Fibroblast of lung (primary cell): ENCODE data around the gene RASSF8. TPM values are rescaled to one million over a fixed set of nuclear protein-coding genes. Genes with fewer than 3 reads are reported as not detected.

Experiments
- DNase-seq, 2 donors: peaks; one replicate each; pipeline versions ENCODE4 v3.0.0 to v3.0.0-alpha.2; 2010; ENCODE audit warnings: low read depth in 2 of 2
- H2AFZ ChIP-seq: 2 replicates; pipeline ENCODE4 v1.5.1; 2012; ENCODE audit warnings: low read length, control low read depth, inconsistent platforms
- H3K27ac ChIP-seq: 2 replicates; pipeline ENCODE4 v1.5.1; 2011; ENCODE audit warnings: low read length, control low read depth; ENCODE audit not compliant: insufficient read depth
- H3K27me3 ChIP-seq: 2 replicates; pipeline ENCODE4 v1.5.1; 2011; ENCODE audit warnings: mild to moderate bottlenecking, low read length; ENCODE audit not compliant: control insufficient read depth, insufficient read depth
- H3K36me3 ChIP-seq: 2 replicates; pipeline ENCODE4 v1.5.1; 2011; ENCODE audit warnings: low read length; ENCODE audit not compliant: control insufficient read depth, insufficient read depth
- H3K4me1 ChIP-seq: 2 replicates; pipeline ENCODE4 v1.5.1; 2011; ENCODE audit warnings: low read length; ENCODE audit not compliant: control insufficient read depth, insufficient read depth; ENCODE audit errors: extremely low read depth
- H3K4me2 ChIP-seq: 2 replicates; pipeline ENCODE4 v1.5.1; 2011; ENCODE audit warnings: low read length, control low read depth; ENCODE audit not compliant: insufficient read depth; ENCODE audit errors: extremely low read depth
- H3K4me3 ChIP-seq, 4 experiments: fragments of 200-600 bp in 1 of 4; sonication (generic) in 1 of 4; replicated peaks in 1 of 4; 2 replicates each; pipeline ENCODE4 v1.5.1; 2011 to 2016; ENCODE audit warnings: low read length in 4 of 4, low read depth in 3 of 4, mild to moderate bottlenecking in 3 of 4, control low read depth in 2 of 4, inconsistent platforms in 1 of 4, mixed read lengths in 1 of 4; ENCODE audit not compliant: insufficient read depth in 1 of 4; ENCODE audit errors: control extremely low read depth in 1 of 4
- H3K79me2 ChIP-seq: 2 replicates; pipeline ENCODE4 v1.5.1; 2012; ENCODE audit warnings: mild to moderate bottlenecking, low read length, inconsistent platforms; ENCODE audit not compliant: control insufficient read depth, insufficient read depth
- H3K9ac ChIP-seq: 2 replicates; pipeline ENCODE4 v1.5.1; 2011; ENCODE audit warnings: mild to moderate bottlenecking, low read length, control low read depth; ENCODE audit not compliant: insufficient read depth
- H3K9me3 ChIP-seq: 2 replicates; pipeline ENCODE4 v1.5.1; 2012; ENCODE audit warnings: low read depth, low read length; ENCODE audit not compliant: control insufficient read depth, insufficient read depth
- H4K20me1 ChIP-seq: 2 replicates; pipeline ENCODE4 v1.5.1; 2011; ENCODE audit warnings: low read length; ENCODE audit not compliant: control insufficient read depth, insufficient read depth; ENCODE audit errors: extremely low read depth
- EZH2 ChIP-seq: IDR thresholded peaks from 2 replicates; pipeline ENCODE4 v1.5.1; 2012; ENCODE audit warnings: low read length, control low read depth, mild to moderate bottlenecking; ENCODE audit errors: missing control alignments
- polyA plus RNA-seq, 2 donors: library from polyadenylated mRNA; depleted of rRNA in 1 of 2; stranded (reverse) in 1 of 2; unstranded in 1 of 2; fragments of >200 nt; gene quantifications; 2 replicates each; pipeline ENCODE4 v1.2.1, GENCODE V29; 2011 to 2012; ENCODE audit warnings: missing spikeins in 1 of 2
- total RNA-seq: library from RNA; depleted of rRNA; stranded (reverse); fragments of >200 nt; gene quantifications from 2 replicates; pipeline ENCODE4 v1.2.1, GENCODE V29; 2014
- TF ChIP-seq, protein P1 (sequence below), 2 donors: IDR thresholded peaks in 1 of 2; conservative IDR thresholded peaks in 1 of 2; 1 replicate in 1 of 2; 2 replicates in 1 of 2; pipeline ENCODE4 v1.5.1; 2011 to 2012; ENCODE audit warnings: low read length in 2 of 2, control low read depth in 1 of 2, inconsistent platforms in 1 of 2, low read depth in 1 of 2, mild to moderate bottlenecking in 1 of 2

The RASSF8 gene
- total and polyA plus RNA-seq, 2 donors (not counting 1 experiment from before 2014, with no cell fraction given): 28.8 to 52.8 TPM

GRCh38 chr12:25980035-25980434, 21.6 kb downstream of the RASSF8 start:
- no peak overlapping the region for H2AFZ ChIP-seq
- no peak overlapping the region for H3K9ac ChIP-seq
- H3K4me3 ChIP-seq: no peak overlapping the region
- DNase-seq: no peak
- no peak for TF ChIP-seq EZH2
- TF ChIP-seq, protein P1, sequence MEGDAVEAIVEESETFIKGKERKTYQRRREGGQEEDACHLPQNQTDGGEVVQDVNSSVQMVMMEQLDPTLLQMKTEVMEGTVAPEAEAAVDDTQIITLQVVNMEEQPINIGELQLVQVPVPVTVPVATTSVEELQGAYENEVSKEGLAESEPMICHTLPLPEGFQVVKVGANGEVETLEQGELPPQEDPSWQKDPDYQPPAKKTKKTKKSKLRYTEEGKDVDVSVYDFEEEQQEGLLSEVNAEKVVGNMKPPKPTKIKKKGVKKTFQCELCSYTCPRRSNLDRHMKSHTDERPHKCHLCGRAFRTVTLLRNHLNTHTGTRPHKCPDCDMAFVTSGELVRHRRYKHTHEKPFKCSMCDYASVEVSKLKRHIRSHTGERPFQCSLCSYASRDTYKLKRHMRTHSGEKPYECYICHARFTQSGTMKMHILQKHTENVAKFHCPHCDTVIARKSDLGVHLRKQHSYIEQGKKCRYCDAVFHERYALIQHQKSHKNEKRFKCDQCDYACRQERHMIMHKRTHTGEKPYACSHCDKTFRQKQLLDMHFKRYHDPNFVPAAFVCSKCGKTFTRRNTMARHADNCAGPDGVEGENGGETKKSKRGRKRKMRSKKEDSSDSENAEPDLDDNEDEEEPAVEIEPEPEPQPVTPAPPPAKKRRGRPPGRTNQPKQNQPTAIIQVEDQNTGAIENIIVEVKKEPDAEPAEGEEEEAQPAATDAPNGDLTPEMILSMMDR (conservative IDR thresholded peaks at IDR 0.05 in 1 of 2, IDR thresholded peaks at IDR 0.05 in 1 of 2; ENCODE audit: low read depth in 1 of 2, low read length in 2 of 2): no peak
- H3K4me2 ChIP-seq: no peak overlapping the region
- H3K79me2 ChIP-seq: peaks cover 75% of the 10 kb centered on the region
- H3K4me1 ChIP-seq: no peaks in the 10 kb centered on the region
- no peaks in the 10 kb centered on the region for H4K20me1 ChIP-seq
- H3K9me3 ChIP-seq: no peaks in the 10 kb centered on the region
- no peaks in the 10 kb centered on the region for H3K36me3 ChIP-seq
- no peaks in the 10 kb centered on the region for H3K27me3 ChIP-seq
- no peak overlapping the region for H3K27ac ChIP-seq

- no peaks in the 10 kb centered on the region for H4K20me1 ChIP-seq
Observed at GRCh38 chr12:25981597-25981996, 23.1 kb downstream of the RASSF8 start.

GRCh38 chr12:25982416-25982815, 23.9 kb downstream of the RASSF8 start:
- no peak for DNase-seq
- Histone ChIP-seq H3K4me3 (no peak overlapping the region), H2AFZ (no peak overlapping the region), H3K79me2 (peaks cover 70% of the 10 kb centered on the region), H3K4me2 (no peak overlapping the region), H4K20me1 (no peaks in the 10 kb centered on the region), H3K9me3 (no peaks in the 10 kb centered on the region), H3K27ac (no peak overlapping the region), H3K36me3 (no peaks in the 10 kb centered on the region), H3K4me1 (no peaks in the 10 kb centered on the region), H3K27me3 (no peaks in the 10 kb centered on the region), H3K9ac (no peak overlapping the region)
- TF ChIP-seq, protein P1 (conservative IDR thresholded peaks at IDR 0.05 in 1 of 2, IDR thresholded peaks at IDR 0.05 in 1 of 2; ENCODE audit: low read depth in 1 of 2, low read length in 2 of 2): no peak

More at GRCh38 chr12:25981597-25981996, 23.1 kb downstream of the RASSF8 start:
- Histone ChIP-seq H3K36me3 (no peaks in the 10 kb centered on the region), H3K27ac (no peak overlapping the region), H3K4me3 (no peak overlapping the region), H3K79me2 (peaks cover 75% of the 10 kb centered on the region), H3K9ac (no peak overlapping the region), H2AFZ (no peak overlapping the region), H3K27me3 (no peaks in the 10 kb centered on the region), H3K9me3 (no peaks in the 10 kb centered on the region), H3K4me1 (no peaks in the 10 kb centered on the region), H3K4me2 (no peak overlapping the region)
- TF ChIP-seq EZH2: no peak
- TF ChIP-seq, protein P1 (conservative IDR thresholded peaks at IDR 0.05 in 1 of 2, IDR thresholded peaks at IDR 0.05 in 1 of 2; ENCODE audit: low read depth in 1 of 2, low read length in 2 of 2): no peak
- no peak for DNase-seq
